ENCODE data around the gene DIS3L.
"Not testable (repeated sequence)": the region's sequence is repeated elsewhere in the genome, so short reads cannot be mapped to it uniquely, and the experiment has no call there.

The DIS3L gene

DNA sequence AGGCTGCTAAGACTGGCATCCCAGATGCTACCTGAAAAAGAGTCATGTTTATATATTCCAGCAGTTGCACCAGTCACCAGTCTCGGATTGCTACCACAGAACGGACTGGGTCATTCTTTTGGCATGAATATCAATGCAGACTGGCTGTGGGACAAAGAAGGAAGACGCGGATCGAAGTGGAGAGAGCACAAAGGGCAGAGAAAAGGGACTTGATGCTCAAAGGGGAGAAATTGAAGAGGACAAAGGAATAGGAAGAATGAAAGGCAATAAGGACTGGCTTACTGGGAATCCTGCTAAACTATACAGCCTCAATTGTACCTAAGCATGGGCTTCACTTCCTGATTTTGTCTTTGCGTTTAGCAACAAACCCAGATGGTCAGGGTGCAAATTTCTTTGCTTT, 15.3 kb upstream of the DIS3L start:
- DNase-seq, result no peak

DNA sequence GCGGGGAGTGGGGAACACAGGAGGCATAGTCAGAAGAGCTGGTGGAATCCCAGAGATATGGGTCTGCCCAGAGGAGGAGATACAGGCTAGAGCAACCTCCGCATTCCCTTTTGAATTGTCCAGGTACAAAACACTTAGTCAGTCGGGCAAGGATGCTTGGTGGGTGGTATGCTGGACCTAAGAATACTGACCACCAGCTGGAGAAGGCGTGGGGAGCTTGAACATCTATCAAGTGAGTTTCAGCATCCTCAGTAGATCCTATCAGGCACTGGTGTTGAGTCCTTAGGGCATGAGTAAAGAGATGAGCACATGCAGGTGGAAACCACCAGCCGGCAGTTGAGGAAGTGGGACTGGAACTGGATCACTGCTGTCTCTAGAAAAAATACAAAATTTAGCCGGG, 14.7 kb upstream of the DIS3L start:
- DNase-seq, result no peak

DNA sequence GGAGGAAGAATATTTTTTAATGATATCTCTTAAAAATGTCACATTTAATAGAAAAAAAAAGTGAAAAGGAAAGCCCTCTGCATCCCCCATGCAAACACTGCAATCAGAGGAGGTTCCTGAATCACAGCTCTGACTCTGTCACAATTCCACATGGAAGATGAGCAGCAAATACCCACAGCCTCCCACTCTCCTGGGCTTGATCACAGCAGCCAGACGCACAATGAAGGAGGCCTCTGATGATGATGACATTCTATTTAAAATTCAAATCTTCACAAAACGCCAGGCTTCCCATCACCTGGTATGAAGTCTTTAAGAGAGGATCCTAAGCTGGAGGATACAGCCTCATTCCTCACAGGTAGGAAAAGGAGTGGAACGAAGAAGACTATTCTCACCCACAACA, 9.1 kb upstream of the DIS3L start:
- DNase-seq, result no peak

DNA sequence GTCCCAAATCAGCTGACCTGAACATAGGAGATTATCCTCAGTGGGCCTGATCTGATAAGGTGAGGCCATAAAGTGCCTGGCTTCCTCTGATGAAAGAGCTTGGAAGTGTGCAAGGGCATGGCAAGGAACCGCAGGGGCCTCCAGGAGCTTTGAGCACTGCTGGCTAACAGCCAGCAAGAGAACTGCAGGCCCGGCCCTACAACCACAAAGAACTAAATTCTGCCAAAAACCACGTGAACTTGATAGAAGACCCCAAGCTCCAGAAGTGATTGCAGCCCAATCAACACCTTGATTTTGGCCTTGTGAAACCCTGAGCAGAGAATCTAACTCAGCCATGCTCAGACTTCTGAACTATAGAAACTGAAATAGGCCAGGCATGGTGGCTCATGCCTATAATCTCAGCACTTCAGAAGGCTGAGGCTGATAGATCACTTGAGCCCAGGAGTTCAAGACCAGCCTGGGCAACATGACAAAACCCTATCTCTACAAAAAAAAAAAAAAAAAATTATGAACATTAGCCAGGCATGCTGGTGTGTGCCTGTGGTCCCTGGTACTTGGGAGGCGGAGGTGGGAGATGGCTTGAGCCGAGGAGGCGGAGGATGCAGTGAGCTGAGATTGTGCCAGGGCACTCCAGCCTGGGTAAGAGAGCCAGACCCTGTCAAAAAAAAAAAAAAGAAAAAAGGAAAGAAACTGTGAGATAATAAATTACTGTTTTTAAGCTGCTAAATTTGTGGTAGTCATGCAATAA, 7.7 kb upstream of the DIS3L start:
- DNase-seq, result no peak

DNA sequence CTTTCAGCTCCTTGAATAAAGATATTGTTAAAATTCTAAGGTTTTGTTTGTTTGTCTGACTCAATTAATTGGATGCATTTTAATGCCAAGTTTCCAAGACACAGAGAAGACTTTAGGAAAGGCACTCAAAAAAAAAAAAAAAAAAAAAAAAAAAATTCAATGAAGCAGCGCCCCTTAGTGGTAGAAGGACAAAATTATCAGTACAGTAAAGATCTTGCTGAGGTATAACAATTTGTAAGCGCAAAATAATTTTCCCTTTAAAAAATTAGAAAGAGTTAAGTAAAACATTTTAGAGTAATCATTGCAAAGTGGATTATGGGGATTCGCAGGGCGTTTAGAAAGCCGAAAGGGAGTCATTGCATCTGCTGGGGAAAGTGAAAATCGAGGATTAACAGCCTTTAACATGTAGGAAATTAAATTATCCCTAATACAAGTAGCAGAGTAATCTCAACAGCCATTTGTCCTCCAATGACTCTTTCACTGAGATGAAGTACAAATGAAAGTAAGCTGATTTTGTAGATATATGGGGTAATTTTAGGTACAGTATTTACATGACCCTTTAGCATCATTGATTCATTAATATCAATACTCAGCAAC, 5.8 kb upstream of the DIS3L start:
- peak in 1 of 5 experiments; percentile 28 for DNase-seq

DNA sequence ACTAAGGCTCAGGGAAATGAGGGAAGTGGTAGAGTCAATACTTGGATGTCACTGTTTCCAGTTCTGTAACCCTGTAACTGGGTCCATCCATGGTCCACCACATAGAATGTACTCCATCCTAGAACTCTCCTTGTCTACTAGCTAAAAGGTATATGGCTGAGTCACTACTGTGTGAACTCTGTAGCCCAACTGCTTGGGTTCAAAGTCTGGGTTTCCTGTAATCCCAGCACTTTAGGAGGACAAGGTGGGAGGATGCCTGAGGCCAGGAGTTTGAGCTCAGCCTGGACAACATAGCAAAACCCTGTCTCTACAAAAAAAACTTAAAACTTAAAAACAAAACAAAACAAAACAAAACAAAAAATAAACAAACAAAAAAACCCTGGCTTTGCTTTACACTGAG, 5.3 kb upstream of the DIS3L start:
- DNase-seq, result no peak

DNA sequence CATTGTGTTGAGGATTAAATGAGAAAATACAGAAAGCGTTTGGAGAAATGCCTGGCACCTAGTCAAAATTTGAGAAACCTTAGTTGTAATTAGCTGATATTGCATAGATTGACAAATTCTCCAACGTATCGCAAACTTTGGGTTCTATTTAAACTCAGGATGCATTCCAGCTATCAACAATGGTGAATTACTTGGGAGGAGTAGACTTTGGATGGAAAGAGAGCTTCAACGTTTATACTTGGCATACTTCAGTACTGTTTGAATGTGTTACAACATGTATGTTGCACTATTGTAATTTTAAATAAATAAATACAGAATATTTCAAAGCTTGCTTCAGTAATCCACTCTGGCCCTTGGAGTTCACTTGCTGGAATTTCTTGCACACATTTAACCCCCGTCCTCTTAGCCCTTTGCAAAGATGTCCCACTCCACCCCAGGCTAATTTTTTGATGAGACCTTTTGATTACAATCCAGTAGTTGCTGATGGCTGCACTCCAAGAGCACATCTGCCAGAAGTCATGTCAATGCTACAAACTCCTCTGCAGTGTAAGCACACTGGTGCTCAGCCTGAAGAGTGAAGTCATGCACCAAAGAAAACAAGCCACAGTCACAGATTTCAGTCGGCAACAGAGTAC, 4.7 kb upstream of the DIS3L start:
- DNase-seq, result no peak

DNA sequence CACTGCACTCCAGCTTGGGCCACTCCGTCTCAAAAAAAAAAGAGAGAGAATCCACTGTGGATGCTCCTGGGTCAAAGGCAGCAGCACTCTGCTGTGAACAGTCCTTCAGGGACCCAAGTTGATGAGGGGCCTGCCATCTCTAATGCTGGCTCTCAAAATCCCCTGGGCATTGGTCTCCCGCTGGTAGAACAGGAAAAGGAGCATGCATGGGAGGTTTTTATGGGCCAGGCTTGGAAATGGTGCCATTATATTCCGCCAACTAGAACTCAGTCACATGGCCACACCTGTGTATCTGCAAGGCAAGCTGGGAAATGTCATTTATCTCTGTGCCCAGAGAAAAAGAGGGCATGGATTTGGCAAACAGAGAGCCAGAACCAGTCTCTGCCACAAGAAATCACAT, 3.4 kb upstream of the DIS3L start:
- DNase-seq, result no peak

DNA sequence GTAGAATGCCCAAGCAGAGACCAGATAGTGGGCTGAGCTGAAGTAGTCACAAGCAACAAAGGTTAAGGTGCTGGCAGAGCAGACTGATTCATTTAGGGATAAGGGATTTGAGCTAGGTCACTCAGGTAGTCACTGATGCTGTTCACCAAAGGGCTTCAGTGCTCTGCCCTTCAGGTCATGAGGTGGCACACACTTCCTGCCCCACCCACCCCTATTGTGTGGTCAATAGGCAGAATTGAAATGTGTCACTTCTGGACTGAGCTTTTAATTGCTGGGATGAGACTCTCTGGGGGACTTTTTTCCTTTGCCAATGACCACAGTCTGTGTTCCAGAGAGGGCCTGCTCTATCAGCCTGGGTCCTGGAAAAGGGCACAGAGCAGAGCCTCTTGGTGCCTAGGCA, 2.9 kb upstream of the DIS3L start:
- peak in 1 of 5 experiments; percentile 22 for DNase-seq

DNA sequence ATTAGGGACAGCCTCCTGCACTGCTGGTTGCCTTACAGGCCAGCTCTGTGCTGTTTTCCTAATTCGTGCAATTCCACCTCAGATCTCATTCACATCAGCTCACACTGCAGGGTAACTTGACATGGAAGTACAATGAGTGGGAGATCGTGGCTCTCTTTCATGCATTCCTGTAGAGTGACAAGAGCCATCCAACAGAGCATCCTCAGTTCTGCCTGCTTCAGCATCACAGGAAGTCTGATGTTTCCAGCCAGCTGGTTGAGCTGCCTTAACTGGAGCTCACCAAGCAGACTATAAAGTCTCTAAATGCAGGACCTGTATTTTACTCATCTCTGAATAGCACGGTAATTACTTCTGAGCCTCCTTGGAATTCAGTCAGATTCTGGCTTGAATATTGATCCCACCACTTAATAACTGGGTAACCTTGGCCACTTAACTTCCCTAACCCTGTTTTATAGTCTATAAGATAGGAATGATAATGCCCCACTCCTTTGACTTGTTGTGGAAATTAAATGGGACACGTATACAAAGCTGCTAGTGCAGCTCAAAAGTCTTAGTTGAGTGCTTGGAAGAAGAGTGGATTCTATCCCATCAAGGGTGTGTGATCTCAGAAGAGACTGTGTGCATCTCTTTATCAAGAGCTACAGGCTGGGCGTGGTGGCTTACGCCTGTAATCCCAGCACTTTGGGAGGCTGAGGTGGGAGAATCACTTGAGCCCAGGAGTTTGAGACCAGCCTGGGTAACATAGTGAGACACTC, 1.4 kb upstream of the DIS3L start:
- no peak for DNase-seq

DNA sequence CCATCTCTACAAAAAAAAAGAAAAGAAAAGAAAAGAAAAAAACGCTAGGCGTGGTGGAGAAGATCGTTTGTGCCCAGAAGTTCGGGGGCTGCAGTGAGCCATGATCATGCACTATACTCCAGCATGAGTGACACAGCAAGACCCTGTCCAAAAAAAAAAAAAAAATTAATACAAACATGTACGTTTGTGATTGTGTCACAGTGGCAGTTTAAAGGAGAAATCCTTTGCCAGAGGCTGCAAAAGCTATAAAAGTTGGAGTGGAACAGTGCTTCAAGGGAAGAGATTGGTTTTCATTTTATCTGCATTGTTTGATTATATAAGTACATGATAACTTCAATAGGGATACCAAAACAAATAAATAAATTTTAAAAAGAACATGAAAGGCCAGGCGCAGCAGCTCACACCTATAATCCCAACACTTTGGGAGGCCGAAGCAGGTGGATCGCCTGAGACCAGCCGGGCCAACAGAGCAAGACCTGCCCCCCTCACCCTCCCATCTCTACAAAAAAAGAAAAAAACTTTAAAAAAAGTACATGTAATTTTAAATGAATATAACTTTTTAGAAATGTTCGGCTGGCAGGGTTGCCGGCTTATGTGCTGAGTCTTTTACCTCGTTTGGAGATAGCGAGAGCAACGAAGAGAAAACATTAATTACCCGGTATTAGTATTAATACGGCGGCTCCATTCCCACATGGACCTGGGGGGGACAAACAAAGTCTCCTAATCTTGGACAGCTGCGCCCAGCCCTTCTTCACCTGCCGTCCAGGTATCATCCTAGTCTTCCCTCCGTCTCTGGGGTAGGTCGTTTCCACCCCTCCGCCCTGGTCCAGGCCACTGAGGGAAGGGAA, 573 bp upstream of the DIS3L start:
- DNase-seq, result no peak

DNA sequence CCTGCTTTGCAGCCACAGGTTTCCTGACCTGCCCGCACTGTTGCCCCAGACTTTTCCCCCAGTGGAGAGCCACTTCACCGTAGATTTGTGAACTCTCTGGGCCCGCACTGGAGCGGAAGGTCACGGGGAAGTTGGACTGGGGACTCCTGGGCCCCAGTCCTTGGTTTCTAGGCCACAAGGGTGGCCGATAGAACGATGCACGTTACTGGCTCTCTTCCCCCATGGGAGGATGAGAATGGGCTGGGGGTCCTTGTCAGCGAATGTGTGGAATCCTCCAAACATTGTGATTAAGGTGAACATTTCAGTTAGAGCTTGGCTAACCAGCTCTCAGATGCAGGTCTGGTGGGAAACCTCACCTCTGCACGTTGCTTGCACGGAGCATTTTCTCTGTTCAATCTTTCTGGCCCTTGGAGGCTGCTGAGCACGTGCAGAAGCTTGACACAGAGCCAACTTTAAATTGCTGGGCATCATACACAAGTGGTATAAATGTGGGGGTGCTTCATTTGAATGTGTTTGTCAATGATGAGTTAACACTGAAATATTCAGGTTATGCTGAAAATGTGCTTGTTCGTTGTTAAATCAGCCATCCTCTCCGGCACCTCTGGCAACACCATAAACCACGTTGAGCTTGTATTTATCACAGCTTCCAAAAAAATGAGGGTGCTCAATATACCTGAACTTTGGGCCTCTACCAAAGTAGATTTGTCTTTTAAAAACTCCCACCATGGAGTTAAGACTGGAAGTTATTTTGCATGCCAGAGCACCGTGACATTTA, 976 bp downstream of the DIS3L start:
- DNase-seq, result peak in 2 of 5 experiments; percentile 6 to 63

DNA sequence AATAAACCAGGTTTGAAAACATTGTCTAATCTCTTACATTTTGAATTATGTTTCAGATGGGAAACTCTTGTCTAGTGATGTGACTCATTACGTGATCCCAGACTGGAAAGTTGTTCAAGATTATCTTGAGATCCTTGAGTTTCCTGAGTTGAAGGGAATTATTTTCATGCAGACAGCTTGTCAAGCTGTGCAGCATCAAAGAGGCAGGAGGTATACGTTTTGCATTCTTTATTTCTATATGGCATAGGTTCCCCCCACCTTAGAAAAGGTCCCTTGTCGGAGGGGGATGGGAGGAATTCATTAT, 1.5 kb downstream of the DIS3L start:
- DNase-seq, result no peak

DNA sequence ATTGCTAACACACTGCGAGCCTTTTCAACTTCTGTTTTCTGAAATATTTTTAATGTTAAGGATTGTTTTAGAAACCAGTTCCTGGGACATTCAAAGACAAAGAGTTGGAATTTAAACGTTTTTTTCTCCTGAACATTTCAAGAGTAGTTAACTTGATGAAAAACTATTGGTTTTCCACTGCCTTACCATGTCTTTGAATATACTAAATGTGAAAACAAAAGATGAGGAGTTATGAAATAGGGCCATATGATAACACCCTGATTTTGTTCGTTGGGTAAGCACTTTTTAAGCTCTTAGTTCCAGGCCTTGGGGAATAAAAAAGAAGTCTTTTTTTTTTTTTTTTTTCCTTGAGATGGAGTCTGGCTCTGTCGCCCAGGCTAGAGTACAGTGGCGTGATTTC, 2.8 kb downstream of the DIS3L start:
- DNase-seq, result no peak

DNA sequence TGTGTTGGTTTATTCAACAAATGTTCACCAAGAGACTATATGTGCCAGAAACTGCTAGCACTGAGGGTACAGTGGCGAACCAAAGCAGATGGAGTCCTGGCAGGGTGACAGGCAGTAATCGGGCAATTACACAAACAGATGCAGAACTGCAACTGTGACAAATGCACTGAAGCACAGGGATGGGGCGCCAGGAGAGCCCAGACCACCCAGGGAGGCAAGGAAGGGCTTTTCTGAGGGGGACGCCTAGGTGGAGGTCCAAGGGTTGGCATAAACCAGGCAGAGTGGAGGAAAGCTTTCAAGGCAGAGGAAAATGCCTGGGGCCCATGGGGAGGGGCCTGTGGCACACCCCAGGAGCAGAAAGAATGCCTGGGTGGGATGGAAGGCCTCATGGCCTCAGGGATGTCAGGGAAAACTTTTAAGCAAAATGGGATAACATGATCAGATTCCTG, 5.5 kb downstream of the DIS3L start:
- no peak for DNase-seq

DNA sequence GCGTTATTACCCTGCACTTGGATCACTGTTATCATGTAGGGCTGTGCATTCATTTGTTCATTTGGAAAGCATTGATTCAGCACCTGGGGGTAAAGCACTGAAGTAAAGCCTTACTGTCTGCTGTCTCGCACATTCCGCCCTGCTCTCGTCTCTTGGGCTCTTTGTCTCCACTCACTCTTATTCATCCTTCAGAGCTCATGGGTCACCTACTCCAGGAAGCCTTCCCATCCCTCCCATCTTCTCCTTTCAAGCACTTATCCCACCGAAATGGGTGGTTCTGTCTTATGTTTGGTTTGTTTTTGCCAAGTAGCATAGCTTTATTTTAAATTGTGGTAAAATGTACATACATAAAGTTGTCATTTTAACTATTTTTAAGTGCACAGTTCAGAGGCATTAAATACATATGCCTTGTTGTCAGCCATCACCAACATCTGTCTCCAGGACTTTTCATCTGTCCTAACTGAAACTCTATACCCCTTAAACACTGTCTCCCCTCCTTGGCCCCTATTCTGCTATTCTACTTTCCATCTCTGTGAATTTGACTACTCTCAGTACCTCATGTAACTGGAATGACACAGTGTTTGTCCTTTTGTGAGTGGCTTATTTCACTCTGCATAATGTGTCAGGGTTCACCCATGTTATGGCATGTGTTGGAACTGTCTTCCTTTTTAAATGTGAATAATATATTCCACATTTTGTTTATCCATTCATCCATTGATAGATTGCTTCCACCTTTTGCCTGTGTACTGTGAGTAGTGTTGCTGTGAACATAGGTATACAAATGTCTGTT, 9.3 kb downstream of the DIS3L start:
- DNase-seq, result no peak

DNA sequence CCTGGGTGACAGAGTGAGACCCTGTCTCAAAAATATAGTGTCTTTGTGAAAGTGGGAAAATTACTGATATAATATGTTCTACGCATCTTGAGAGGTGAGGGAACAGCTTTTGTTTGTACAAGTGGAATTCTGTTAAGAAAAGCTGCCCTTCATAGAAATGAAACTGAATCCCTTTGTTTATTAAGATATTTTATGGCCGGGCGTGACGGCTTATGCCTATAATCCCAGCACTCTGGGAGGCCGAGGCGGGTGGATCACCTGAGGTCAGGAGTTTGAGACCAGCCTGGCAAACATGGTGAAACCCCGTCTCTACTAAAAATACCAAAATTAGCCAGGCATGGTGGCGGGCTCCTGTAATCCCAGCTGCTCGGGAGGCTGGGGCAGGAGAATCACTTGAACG, 11.1 kb downstream of the DIS3L start:
- DNase-seq, result not testable (repeated sequence)

DNA sequence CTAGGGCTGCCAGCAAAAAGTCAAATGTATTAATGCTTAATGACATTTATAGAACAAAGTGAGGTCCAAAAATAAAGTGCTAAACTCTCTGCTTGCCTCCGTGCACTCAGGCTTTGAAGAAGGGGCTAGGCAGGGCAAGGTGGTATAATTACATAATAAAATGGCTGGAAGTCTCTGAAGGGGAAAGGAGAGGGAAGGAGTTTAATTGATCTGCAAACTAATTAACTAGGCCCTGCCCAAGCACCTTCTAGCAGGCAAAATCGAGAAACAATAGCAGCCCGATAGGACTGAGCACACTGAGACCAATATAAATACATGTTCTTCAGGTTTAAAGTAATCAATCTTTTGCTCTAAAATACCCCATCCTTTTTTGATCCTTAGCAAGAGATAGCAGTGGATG, 13.0 kb downstream of the DIS3L start:
- no peak for DNase-seq

DNA sequence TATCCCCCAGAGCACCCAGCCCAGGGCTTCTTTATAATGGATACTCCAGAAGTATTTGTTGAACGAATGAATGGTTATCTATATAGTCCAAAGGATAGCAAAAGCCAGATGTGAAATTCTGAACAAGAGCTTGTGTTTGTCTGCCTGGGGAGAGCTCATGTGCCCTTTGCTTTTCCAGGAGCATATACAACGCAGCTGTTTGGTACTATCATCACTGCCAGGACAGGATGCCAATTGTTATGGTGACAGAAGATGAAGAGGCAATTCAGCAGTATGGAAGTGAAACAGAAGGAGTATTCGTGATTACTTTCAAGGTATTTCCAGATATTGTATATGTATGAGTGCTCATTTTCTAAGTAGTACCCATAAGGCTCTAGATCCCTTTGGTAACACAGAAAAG, 15.2 kb downstream of the DIS3L start:
- DNase-seq, result no peak

DNA sequence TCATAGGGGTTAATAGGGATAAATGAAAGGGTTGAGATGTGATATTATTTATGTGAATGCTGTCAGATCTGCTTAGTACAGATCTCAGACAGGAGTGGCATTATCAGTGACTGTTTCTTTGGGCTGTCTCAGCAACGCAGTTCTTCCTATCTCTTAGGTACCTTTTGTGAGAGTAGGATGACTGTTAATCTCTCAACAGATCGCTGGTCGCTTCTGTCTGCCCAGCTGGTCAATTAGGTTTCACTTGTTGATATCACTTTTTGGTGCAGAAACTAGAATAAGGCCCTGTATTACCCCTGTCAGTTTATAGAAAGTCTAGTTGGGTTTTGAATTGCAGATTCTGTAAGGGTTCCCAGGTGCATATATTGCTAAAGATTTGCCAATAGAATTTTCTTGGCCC, 16.5 kb downstream of the DIS3L start:
- DNase-seq, result no peak

DNA sequence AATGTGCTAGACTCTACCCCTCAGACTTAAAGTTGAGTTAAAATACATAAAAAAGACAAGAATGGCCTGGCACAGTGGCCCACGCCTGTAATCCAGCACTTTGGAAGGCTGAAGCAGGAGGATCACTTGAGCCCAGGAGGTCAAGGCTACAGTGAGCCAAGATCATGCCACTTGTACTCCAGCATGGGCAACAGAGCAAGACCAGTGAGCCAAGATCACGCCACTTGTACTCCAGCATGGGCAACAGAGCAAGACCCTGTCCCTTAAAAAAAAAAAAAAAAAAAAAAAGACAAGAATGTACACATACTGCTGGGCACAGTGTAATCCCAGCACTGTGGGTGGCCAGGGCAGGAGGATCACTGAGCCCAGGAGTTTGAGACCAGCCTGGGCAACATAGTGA, 17.4 kb downstream of the DIS3L start:
- DNase-seq, result no peak
